Panc1 (cell line): ENCODE results near the gene SEMA7A. TPM values are rescaled to one million over a fixed set of nuclear protein-coding genes. Genes with fewer than 3 reads are reported as not detected.

Experiments
- ATAC-seq: fragments of 200-7000 bp; cut with Tn5 transposase; 2 replicates; pipeline ENCODE4 v1.9.1; 2020; ENCODE audit warnings: mild to moderate bottlenecking, moderate library complexity
- BruUV-seq: library from RNA; stranded (reverse); fragments of 400-500 nt; replicated peaks from 2 replicates; lab custom pipeline; 2021; lab: Mats Ljungman, UMichigan
- CTCF ChIA-PET: fragments of 300-600 bp; sonication (Branson Sonifier 250); formaldehyde crosslinking; loops from one replicate; lab custom pipeline; 2022; ENCODE audit warnings: antibody characterized with exemption; lab: Charles Lee
- POLR2A ChIA-PET: fragments of 300-600 bp; sonication (Branson Sonifier 250); formaldehyde crosslinking; loops from one replicate; lab custom pipeline; 2022; ENCODE audit warnings: antibody characterized with exemption; lab: Charles Lee
- DNase-seq: peaks from one replicate; pipeline ENCODE4 v3.0.0-alpha.2; 2010; ENCODE audit warnings: low read depth, low spot score
- H3K27ac ChIP-seq: 2 replicates; pipeline ENCODE4 v1.5.1; 2011; ENCODE audit warnings: mild to moderate bottlenecking, low read length, inconsistent platforms
- H3K27me3 ChIP-seq: fragments of 200-500 bp; sonication (Bioruptor generic); 2 replicates; pipeline ENCODE4 v1.6.0; 2014; ENCODE audit warnings: low read length, inconsistent platforms; ENCODE audit not compliant: control insufficient read depth, insufficient read depth
- H3K36me3 ChIP-seq: fragments of 200-500 bp; sonication (Bioruptor generic); 2 replicates; pipeline ENCODE4 v1.5.1; 2014; ENCODE audit warnings: inconsistent platforms, mild to moderate bottlenecking, low read length, moderate library complexity; ENCODE audit not compliant: control insufficient read depth, insufficient read depth
- H3K4me1 ChIP-seq: 2 replicates; pipeline ENCODE4 v1.5.1; 2011; ENCODE audit warnings: inconsistent platforms, mild to moderate bottlenecking, low read length, moderate library complexity; ENCODE audit not compliant: control insufficient read depth, insufficient read depth
- H3K4me3 ChIP-seq, 2 experiments: 2 replicates each; pipeline ENCODE4 v1.5.1; 2011 to 2012; ENCODE audit warnings: low read depth in 2 of 2, low read length in 2 of 2, mild to moderate bottlenecking in 2 of 2, inconsistent platforms in 1 of 2, moderate library complexity in 1 of 2
- H3K9me3 ChIP-seq: fragments of 200-500 bp; sonication (Bioruptor generic); 2 replicates; pipeline ENCODE4 v1.5.1; 2014; ENCODE audit warnings: low read depth, mild to moderate bottlenecking, inconsistent platforms, low read length, moderate library complexity; ENCODE audit not compliant: control insufficient read depth, insufficient read depth
- POLR2AphosphoS5 ChIP-seq: IDR thresholded peaks from 2 replicates; pipeline ENCODE4 v1.6.1; 2012; ENCODE audit warnings: mild to moderate bottlenecking, low read depth, low read length, moderate library complexity
- SIN3A ChIP-seq: IDR thresholded peaks from 2 replicates; pipeline ENCODE4 v1.6.1; 2012; ENCODE audit warnings: low read depth, mild to moderate bottlenecking, low read length, moderate library complexity, borderline replicate concordance; ENCODE audit not compliant: insufficient read depth
- TCF7L2 ChIP-seq: IDR thresholded peaks from 2 replicates; pipeline ENCODE4 v1.6.1; 2011; ENCODE audit warnings: mild to moderate bottlenecking, low read depth, low read length, inconsistent platforms
- in situ Hi-C: cut with HindIII; loops from 2 replicates; pipeline ENCODE4 v1.10.0; 2016; ENCODE audit warnings: low sequenced_read_pairs, low pct_unique_long_range_greater_than_20kb
- intact Hi-C: fragments of 100-400 bp; cut with micrococcal nuclease; formaldehyde crosslinking; loops from one replicate; pipeline ENCODE4 v1.10.0; 2022; ENCODE audit not compliant: unreplicated experiment
- total RNA-seq: library from RNA; stranded (reverse); gene quantifications from one replicate; pipeline ENCODE4 v1.2.1, GENCODE V29; 2021; ENCODE audit not compliant: unreplicated experiment
- TF ChIP-seq, protein P1 (sequence below), 2 experiments: IDR thresholded peaks; 2 replicates each; pipeline ENCODE4 v1.6.1; 2011 to 2012; ENCODE audit warnings: low read depth in 2 of 2, control low read depth in 1 of 2, low read length in 1 of 2, mild to moderate bottlenecking in 1 of 2, moderate library complexity in 1 of 2; ENCODE audit not compliant: insufficient read depth in 1 of 2
- TF ChIP-seq, protein P2 (sequence below): fragments of 450-650 bp; IDR thresholded peaks from 2 replicates; pipeline ENCODE4 v1.5.1; 2017; ENCODE audit warnings: mild to moderate bottlenecking

Gene SEMA7A
- total RNA-seq, 1 experiment from 2014 or later: 11.2 TPM

DNA sequence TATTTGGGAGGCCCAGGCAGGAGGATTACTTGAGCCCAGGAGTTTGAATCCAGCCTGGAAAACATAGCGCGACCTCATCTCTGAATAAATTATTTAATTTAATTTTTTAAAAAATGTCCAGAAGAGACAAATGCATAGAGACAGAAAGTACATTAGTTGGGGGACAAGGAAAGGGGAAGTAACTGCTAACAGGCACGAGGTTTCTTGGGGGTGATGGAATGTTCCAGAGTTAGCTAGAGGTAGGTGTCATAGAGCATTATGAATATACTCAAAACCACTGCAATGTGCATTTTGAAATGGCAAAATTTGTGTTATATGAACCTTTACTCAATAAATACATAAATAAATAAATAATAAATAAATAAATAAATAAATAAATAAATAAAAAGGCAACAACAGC, 34.7 kb downstream of the SEMA7A start:
- ATAC-seq: no peak
- CTCF ChIA-PET: no interaction called here
- in situ Hi-C loops: no loop called here
- intact Hi-C loops: no loop called here
- POLR2A ChIA-PET: no interaction called here
- Histone ChIP-seq H3K4me3 (no peak overlapping the region), H3K4me1 (no peaks in the 10 kb centered on the region; the same call in 1 of the 2 replicates), H3K27ac (no peak overlapping the region), H3K27me3 (no peaks in the 10 kb centered on the region), H3K9me3 (no peaks in the 10 kb centered on the region), H3K36me3 (no peaks in the 10 kb centered on the region)
- DNase-seq: no peak
- TF ChIP-seq TCF7L2: no peak
- TF ChIP-seq, protein P1, sequence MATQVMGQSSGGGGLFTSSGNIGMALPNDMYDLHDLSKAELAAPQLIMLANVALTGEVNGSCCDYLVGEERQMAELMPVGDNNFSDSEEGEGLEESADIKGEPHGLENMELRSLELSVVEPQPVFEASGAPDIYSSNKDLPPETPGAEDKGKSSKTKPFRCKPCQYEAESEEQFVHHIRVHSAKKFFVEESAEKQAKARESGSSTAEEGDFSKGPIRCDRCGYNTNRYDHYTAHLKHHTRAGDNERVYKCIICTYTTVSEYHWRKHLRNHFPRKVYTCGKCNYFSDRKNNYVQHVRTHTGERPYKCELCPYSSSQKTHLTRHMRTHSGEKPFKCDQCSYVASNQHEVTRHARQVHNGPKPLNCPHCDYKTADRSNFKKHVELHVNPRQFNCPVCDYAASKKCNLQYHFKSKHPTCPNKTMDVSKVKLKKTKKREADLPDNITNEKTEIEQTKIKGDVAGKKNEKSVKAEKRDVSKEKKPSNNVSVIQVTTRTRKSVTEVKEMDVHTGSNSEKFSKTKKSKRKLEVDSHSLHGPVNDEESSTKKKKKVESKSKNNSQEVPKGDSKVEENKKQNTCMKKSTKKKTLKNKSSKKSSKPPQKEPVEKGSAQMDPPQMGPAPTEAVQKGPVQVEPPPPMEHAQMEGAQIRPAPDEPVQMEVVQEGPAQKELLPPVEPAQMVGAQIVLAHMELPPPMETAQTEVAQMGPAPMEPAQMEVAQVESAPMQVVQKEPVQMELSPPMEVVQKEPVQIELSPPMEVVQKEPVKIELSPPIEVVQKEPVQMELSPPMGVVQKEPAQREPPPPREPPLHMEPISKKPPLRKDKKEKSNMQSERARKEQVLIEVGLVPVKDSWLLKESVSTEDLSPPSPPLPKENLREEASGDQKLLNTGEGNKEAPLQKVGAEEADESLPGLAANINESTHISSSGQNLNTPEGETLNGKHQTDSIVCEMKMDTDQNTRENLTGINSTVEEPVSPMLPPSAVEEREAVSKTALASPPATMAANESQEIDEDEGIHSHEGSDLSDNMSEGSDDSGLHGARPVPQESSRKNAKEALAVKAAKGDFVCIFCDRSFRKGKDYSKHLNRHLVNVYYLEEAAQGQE (IDR thresholded peaks at IDR 0.05; ENCODE audit: insufficient read depth in 1 of 2, low read depth in 2 of 2, low read length in 1 of 2): no peak
- TF ChIP-seq, protein P2, sequence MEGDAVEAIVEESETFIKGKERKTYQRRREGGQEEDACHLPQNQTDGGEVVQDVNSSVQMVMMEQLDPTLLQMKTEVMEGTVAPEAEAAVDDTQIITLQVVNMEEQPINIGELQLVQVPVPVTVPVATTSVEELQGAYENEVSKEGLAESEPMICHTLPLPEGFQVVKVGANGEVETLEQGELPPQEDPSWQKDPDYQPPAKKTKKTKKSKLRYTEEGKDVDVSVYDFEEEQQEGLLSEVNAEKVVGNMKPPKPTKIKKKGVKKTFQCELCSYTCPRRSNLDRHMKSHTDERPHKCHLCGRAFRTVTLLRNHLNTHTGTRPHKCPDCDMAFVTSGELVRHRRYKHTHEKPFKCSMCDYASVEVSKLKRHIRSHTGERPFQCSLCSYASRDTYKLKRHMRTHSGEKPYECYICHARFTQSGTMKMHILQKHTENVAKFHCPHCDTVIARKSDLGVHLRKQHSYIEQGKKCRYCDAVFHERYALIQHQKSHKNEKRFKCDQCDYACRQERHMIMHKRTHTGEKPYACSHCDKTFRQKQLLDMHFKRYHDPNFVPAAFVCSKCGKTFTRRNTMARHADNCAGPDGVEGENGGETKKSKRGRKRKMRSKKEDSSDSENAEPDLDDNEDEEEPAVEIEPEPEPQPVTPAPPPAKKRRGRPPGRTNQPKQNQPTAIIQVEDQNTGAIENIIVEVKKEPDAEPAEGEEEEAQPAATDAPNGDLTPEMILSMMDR: no peak
- TF ChIP-seq SIN3A: no peak
- TF ChIP-seq POLR2AphosphoS5: no peak
- BruUV-seq: no TSS peak

DNA sequence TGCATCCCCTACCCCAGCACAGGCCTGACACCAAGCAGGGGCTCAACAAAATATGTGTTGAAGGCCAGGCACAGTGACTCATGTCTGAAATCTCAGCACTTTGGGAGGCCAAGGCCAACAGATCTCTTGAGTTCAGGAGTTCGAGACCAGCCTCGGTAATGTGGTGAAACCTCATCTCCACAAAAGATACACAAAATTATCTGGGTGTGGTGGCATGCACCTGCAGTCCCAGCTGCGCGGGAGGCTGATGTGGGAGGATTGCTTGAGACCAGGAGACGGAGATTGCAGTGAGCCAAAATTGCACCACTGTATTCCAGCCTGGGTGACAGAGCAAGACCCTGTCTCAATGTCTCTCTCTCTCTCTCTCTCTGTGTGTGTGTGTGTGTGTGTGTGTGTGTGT, 35.6 kb downstream of the SEMA7A start:
- TF ChIP-seq, protein P2: no peak
- TF ChIP-seq POLR2AphosphoS5 (no peak), SIN3A (no peak), TCF7L2 (no peak)
- TF ChIP-seq, protein P1 (IDR thresholded peaks at IDR 0.05; ENCODE audit: insufficient read depth in 1 of 2, low read depth in 2 of 2, low read length in 1 of 2): no peak
- H3K27me3 ChIP-seq: no peaks in the 10 kb centered on the region
- H3K27ac ChIP-seq: no peak overlapping the region
- ATAC-seq: no peak
- H3K36me3 ChIP-seq: no peaks in the 10 kb centered on the region
- H3K9me3 ChIP-seq: no peaks in the 10 kb centered on the region
- no peak for DNase-seq
- intact Hi-C loops (no loop called here), in situ Hi-C loops (no loop called here)
- BruUV-seq: no TSS peak
- CTCF ChIA-PET: no interaction called here
- H3K4me3 ChIP-seq: no peak overlapping the region
- H3K4me1 ChIP-seq: no peaks in the 10 kb centered on the region; the same call in 1 of the 2 replicates
- POLR2A ChIA-PET: no interaction called here
